RWPE2 (cell line): ENCODE results near the gene NTNG2.
A peak's percentile ranks its signal among the peaks of the same experiment; 100 is the strongest.

ENCODE experiments used
- ATAC-seq: fragments of 200-7000 bp; cut with Tn5 transposase; 3 replicates; pipeline ENCODE4 v1.9.1; 2021; ENCODE audit warnings: low read depth
- DNase-seq: peaks from one replicate; pipeline ENCODE4 v3.0.0-alpha.2; 2020; ENCODE audit warnings: low spot score
- H3K27ac ChIP-seq: fragments of 450-650 bp; 2 replicates; pipeline ENCODE4 v1.5.1; 2017; ENCODE audit warnings: mild to moderate bottlenecking; ENCODE audit not compliant: poor library complexity, severe bottlenecking
- H3K27me3 ChIP-seq: fragments of 250-450 bp; sonication (Bioruptor Pico); 2 replicates; pipeline ENCODE4 v1.5.1; 2021; ENCODE audit warnings: mild to moderate bottlenecking, moderate library complexity; ENCODE audit not compliant: insufficient read depth, poor library complexity, severe bottlenecking
- H3K36me3 ChIP-seq: fragments of 250-450 bp; sonication (Bioruptor Pico); 2 replicates; pipeline ENCODE4 v1.5.1; 2020; ENCODE audit warnings: low read depth, mild to moderate bottlenecking, moderate library complexity
- H3K4me1 ChIP-seq: fragments of 250-450 bp; sonication (Bioruptor Pico); 2 replicates; pipeline ENCODE4 v1.5.1; 2021; ENCODE audit warnings: mild to moderate bottlenecking, moderate library complexity; ENCODE audit not compliant: insufficient read depth, poor library complexity, severe bottlenecking
- H3K4me3 ChIP-seq: fragments of 250-450 bp; sonication (Bioruptor Pico); 2 replicates; pipeline ENCODE4 v1.5.1; 2021; ENCODE audit warnings: mild to moderate bottlenecking, moderate library complexity; ENCODE audit not compliant: severe bottlenecking
- H3K9me3 ChIP-seq: fragments of 250-450 bp; sonication (Bioruptor Pico); 2 replicates; pipeline ENCODE4 v1.5.1; 2021; ENCODE audit warnings: mild to moderate bottlenecking, moderate library complexity; ENCODE audit not compliant: severe bottlenecking
- CTCF ChIP-seq: fragments of 450-650 bp; IDR thresholded peaks from one replicate; pipeline ENCODE4 v1.5.1; 2017; ENCODE audit warnings: mild to moderate bottlenecking, moderate library complexity; ENCODE audit not compliant: poor library complexity, severe bottlenecking

The NTNG2 gene

DNA sequence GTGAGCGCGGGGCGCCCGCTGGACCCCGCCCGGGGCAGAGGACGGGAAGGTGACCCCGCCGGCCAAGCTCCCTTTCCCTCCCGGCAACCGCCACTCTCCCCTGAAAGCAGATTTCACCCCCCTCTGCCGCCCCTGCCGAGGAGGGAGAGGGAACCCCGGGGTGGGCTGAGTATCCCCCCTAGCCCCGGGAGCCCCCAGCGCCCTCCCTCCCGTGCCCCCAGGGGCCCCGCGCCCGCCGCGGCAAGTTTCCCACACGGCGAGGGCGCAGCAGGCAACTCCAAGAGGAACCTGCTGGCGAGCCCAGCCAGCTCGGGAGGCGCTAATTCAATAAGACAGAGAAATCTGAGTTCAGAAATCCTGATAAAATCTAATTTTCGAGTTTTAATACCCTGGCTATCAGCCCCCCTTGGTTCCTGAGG, 1.6 kb downstream of the NTNG2 start:
- Histone ChIP-seq H3K27me3 (peaks cover 89% of the 10 kb centered on the region), H3K27ac (no peak overlapping the region), H3K4me3 (no peak overlapping the region), H3K36me3 (no peaks in the 10 kb centered on the region), H3K9me3 (no peaks in the 10 kb centered on the region), H3K4me1 (no peaks in the 10 kb centered on the region)
- no peak for TF ChIP-seq CTCF
- ATAC-seq (no peak), DNase-seq (no peak)

- no peak for TF ChIP-seq CTCF
- Histone ChIP-seq H3K4me1 (no peaks in the 10 kb centered on the region), H3K9me3 (no peaks in the 10 kb centered on the region), H3K4me3 (no peak overlapping the region), H3K27ac (no peak overlapping the region), H3K27me3 (peaks cover 89% of the 10 kb centered on the region), H3K36me3 (no peaks in the 10 kb centered on the region)
- DNase-seq: no peak
- no peak for ATAC-seq
Measured at GRCh38 chr9:132163876-132164603, 2.2 kb downstream of the NTNG2 start.

DNA sequence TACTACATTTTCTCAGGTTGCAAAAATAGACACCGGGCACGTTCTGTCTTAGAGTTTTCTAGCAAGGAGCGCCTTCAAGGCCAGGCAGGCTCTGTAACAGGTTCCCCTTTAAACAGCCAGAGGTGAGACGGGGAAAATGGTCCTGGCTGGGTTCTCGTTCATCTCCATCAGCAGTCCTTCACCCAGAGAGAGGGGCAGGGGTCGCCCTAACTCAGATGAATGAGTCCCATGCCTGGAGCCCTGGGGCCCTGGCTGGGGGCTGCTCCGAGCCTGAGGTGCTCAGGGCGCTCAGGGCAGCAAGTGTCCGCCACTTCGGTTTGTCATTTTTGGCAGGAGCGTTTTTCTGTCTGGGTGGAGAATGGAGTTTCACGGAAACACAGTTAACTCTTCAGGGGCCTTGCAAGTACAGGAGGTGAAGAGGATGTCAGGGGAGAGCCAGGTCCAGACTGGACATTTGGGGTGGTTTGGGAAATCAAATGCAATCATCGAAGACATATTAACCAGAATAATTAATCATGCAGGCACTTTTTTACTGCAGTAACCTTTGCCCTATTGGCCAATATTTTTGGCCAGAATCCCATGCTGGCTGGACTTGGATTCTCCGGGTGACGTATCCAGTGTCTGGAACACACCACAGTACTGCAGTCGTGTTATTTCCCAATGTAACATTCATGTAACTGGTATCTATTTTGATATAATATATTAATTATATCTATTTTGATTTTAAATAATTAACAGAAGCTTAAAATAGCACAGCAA, 2.9 kb downstream of the NTNG2 start:
- H3K4me3 ChIP-seq: no peak overlapping the region
- H3K27ac ChIP-seq: no peak overlapping the region
- no peaks in the 10 kb centered on the region for H3K4me1 ChIP-seq
- no peak for TF ChIP-seq CTCF
- ATAC-seq (no peak), DNase-seq (no peak)
- H3K9me3 ChIP-seq: no peaks in the 10 kb centered on the region
- H3K27me3 ChIP-seq: peaks cover 82% of the 10 kb centered on the region
- no peaks in the 10 kb centered on the region for H3K36me3 ChIP-seq

GRCh38 chr9:132166599-132166998, 4.7 kb downstream of the NTNG2 start:
- Histone ChIP-seq H3K36me3 (no peaks in the 10 kb centered on the region), H3K4me1 (no peaks in the 10 kb centered on the region), H3K27ac (no peak overlapping the region), H3K9me3 (no peaks in the 10 kb centered on the region), H3K27me3 (peaks cover 79% of the 10 kb centered on the region), H3K4me3 (no peak overlapping the region)
- DNase-seq (no peak), ATAC-seq (no peak)
- TF ChIP-seq CTCF: peak; percentile 13

DNA sequence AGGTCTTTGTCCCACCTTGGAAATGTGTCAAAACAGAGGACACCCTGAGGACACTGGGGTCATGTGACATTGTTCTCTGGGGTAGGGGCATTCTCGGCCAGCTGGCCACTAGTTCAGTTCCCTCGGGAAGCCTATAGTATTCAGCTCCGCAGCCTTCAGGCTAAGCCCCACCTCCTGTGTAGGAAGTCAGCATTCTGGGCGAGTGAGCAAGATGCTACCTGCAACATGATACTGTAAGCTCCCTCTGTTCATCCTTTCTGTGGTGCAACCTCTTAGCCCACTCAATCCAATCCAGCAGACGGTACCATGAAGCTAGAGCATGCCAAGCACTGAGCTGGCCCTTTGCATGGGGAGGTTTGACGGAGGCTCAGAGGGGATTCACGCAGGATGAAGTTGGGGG, 5.3 kb downstream of the NTNG2 start:
- Histone ChIP-seq H3K4me1 (no peaks in the 10 kb centered on the region), H3K27ac (no peak overlapping the region), H3K4me3 (no peak overlapping the region), H3K27me3 (peaks cover 81% of the 10 kb centered on the region), H3K9me3 (no peaks in the 10 kb centered on the region), H3K36me3 (no peaks in the 10 kb centered on the region)
- no peak for DNase-seq
- TF ChIP-seq CTCF: no peak
- no peak for ATAC-seq
